Measurements from ENCODE around the gene TEX52. TPM values are rescaled to one million over a fixed set of nuclear protein-coding genes. Genes with fewer than 3 reads are reported as not detected.

Gene TEX52
- 0.16 TPM in 1 of 2 replicates, not detected in the other for total RNA-seq

- intact Hi-C loops (cut with micrococcal nuclease), result loop anchor here (10.0 kb wide), 1 partner anchor 88 kb away; no protein-coding TSS in a partner anchor
Measured at GRCh38 chr12:2857021-2857431, at the start of gene TEX52. Gene TEX52, minus strand, starts transcription at chr12:2857039. Its CDS starts 13 bp downstream, at chr12:2857026.

- intact Hi-C loops (cut with micrococcal nuclease), result no loop called here
Measured at GRCh38 chr12:2904260-2904659, 47.4 kb upstream of the TEX52 start.

- intact Hi-C loops (cut with micrococcal nuclease), result no loop called here
Measured at GRCh38 chr12:2902272-2902880, 45.5 kb upstream of the TEX52 start.

- intact Hi-C loops (cut with micrococcal nuclease), result no loop called here
Measured at GRCh38 chr12:2900642-2901041, 43.8 kb upstream of the TEX52 start.

GRCh38 chr12:2897418-2897817, 40.6 kb upstream of the TEX52 start:
- intact Hi-C loops (cut with micrococcal nuclease), result no loop called here

GRCh38 chr12:2895511-2895910, 38.7 kb upstream of the TEX52 start:
- intact Hi-C loops (cut with micrococcal nuclease), result no loop called here

GRCh38 chr12:2895051-2895451, 38.2 kb upstream of the TEX52 start:
- intact Hi-C loops (cut with micrococcal nuclease), result no loop called here

GRCh38 chr12:2893007-2893406, 36.2 kb upstream of the TEX52 start:
- intact Hi-C loops (cut with micrococcal nuclease), result loop anchor here (5.0 kb wide), 1 partner anchor 81 kb away; the partner anchor contains the start of gene ITFG2

GRCh38 chr12:2892246-2892645, 35.4 kb upstream of the TEX52 start:
- intact Hi-C loops (cut with micrococcal nuclease), result loop anchor here (5.0 kb wide), 1 partner anchor 80 kb away; the partner anchor contains the start of gene ITFG2

- intact Hi-C loops (cut with micrococcal nuclease), result loop anchor here (2.0 to 5.0 kb wide), 2 partner anchors 79 to 149 kb away; partner anchors contain the start of gene ITFG2
Measured at GRCh38 chr12:2891240-2892053, 34.6 kb upstream of the TEX52 start.

GRCh38 chr12:2890388-2891239, 33.8 kb upstream of the TEX52 start, which contains the start of gene TULP3:
Gene TULP3, plus strand, starts transcription at chr12:2890891. Its CDS starts 57 bp downstream, at chr12:2890948.
- intact Hi-C loops (cut with micrococcal nuclease), result loop anchor here (1.0 to 5.0 kb wide), 3 partner anchors 13 to 150 kb away; partner anchors contain the start of genes FOXM1, ITFG2 and RHNO1

GRCh38 chr12:2890001-2890387, 33.2 kb upstream of the TEX52 start:
- intact Hi-C loops (cut with micrococcal nuclease), result loop anchor here (1.0 to 5.0 kb wide), 3 partner anchors 13 to 151 kb away; partner anchors contain the start of genes FOXM1, ITFG2 and RHNO1

GRCh38 chr12:2886768-2887450, 30.1 kb upstream of the TEX52 start:
- intact Hi-C loops (cut with micrococcal nuclease), result no loop called here

- intact Hi-C loops (cut with micrococcal nuclease), result loop anchor here (1.0 kb wide), 1 partner anchor 156 kb away; no protein-coding TSS in a partner anchor
Measured at GRCh38 chr12:2884810-2885209, 28.0 kb upstream of the TEX52 start.

- intact Hi-C loops (cut with micrococcal nuclease), result no loop called here
Measured at GRCh38 chr12:2879853-2880252, 23.0 kb upstream of the TEX52 start.

- intact Hi-C loops (cut with micrococcal nuclease), result loop anchor here (1.0 to 2.0 kb wide), 2 partner anchors 12 to 65 kb away; partner anchors contain the start of genes ITFG2 and TULP3
Measured at GRCh38 chr12:2877953-2878732, 21.3 kb upstream of the TEX52 start.

GRCh38 chr12:2877047-2877952, 20.5 kb upstream of the TEX52 start, which contains the start of the genes FOXM1 and RHNO1:
Gene FOXM1, minus strand, starts transcription at chr12:2877174. Its CDS starts 2,696 bp downstream, at chr12:2874478.
Gene RHNO1, plus strand, starts transcription at chr12:2877223. Its CDS starts 8,144 bp downstream, at chr12:2885367.
- intact Hi-C loops (cut with micrococcal nuclease), result loop anchor here (1.0 to 2.0 kb wide), 2 partner anchors 13 to 64 kb away; partner anchors contain the start of genes ITFG2 and TULP3

- intact Hi-C loops (cut with micrococcal nuclease), result loop anchor here (1.0 to 2.0 kb wide), 2 partner anchors 14 to 64 kb away; partner anchors contain the start of genes ITFG2 and TULP3
Measured at GRCh38 chr12:2876431-2877046, 19.7 kb upstream of the TEX52 start.

Measured in T-helper 2 cell treated with Interferon-gamma antibody and Interleukin-4, amounts not matched to agents 100 ng/mL and 5 ng/mL, for 36 hours (primary cell).